ENCODE data around the gene CACNB4.

The CACNB4 gene

DNA sequence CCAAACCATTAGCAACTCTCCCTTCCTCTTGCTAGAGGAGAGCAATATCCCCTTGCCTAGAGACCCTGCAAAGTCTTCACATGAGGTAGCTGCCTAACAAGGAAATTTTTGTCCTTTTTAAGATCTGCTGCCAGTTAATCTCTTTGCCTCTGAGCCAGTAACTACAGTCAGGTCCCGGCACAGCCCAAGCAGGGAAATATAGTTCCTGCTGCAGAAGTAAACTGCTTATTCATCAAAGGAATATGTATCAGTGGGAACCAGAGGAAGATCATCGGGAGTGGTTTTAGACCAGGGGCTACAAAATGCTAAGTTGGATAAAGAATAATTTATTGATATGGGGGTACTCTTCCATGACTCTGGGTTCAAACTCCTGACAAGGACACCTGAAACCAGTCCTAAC lies 30.6 kb downstream of the CACNB4 start:
- H3K27ac ChIP-seq, result no peak overlapping the region
- no peaks in the 10 kb centered on the region for H3K27me3 ChIP-seq
- H3K36me3 ChIP-seq, result no peaks in the 10 kb centered on the region
- no peaks in the 10 kb centered on the region for H3K9me3 ChIP-seq
- no peak overlapping the region for H3K4me3 ChIP-seq (ENCODE audit: low read depth in 1 of 2, low read length in 1 of 2)
- peaks cover 0 to 8% of the 10 kb centered on the region in 2 experiments for H3K4me1 ChIP-seq (ENCODE audit: control insufficient read depth in 1 of 2, insufficient read depth in 1 of 2, low read depth in 1 of 2, low read length in 1 of 2)
- TF ChIP-seq, protein P1, sequence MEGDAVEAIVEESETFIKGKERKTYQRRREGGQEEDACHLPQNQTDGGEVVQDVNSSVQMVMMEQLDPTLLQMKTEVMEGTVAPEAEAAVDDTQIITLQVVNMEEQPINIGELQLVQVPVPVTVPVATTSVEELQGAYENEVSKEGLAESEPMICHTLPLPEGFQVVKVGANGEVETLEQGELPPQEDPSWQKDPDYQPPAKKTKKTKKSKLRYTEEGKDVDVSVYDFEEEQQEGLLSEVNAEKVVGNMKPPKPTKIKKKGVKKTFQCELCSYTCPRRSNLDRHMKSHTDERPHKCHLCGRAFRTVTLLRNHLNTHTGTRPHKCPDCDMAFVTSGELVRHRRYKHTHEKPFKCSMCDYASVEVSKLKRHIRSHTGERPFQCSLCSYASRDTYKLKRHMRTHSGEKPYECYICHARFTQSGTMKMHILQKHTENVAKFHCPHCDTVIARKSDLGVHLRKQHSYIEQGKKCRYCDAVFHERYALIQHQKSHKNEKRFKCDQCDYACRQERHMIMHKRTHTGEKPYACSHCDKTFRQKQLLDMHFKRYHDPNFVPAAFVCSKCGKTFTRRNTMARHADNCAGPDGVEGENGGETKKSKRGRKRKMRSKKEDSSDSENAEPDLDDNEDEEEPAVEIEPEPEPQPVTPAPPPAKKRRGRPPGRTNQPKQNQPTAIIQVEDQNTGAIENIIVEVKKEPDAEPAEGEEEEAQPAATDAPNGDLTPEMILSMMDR (IDR thresholded peaks at IDR 0.05), result no peak

GRCh38 chr2:152067823-152068222 lies 31.0 kb downstream of the CACNB4 start:
- Histone ChIP-seq H3K27ac (no peak overlapping the region), H3K9me3 (no peaks in the 10 kb centered on the region), H3K4me3 (ENCODE audit: low read depth in 1 of 2, low read length in 1 of 2) (no peak overlapping the region), H3K27me3 (no peaks in the 10 kb centered on the region), H3K4me1 (ENCODE audit: control insufficient read depth in 1 of 2, insufficient read depth in 1 of 2, low read depth in 1 of 2, low read length in 1 of 2) (peaks cover under 1 to 12% of the 10 kb centered on the region in 2 experiments), H3K36me3 (no peaks in the 10 kb centered on the region)
- TF ChIP-seq, protein P1 (IDR thresholded peaks at IDR 0.05), result no peak

DNA sequence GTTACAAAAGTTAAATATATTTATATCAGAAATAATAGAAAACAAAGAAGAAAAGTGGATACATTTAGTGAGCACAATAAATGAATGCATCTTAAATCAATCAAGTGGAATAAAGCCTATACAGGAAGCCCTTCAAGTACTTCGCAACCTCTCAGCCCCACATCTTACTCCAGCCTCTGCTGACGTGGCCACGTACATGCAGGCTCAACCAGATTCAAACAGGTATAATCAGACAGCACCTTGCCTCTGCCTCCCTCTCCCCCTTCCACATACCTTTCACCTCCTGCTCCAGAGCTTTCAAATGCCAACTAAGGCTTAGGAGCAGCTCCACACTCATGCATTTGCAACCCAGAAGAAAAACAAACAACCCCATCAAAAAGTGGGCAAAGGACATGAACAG lies 32.9 kb downstream of the CACNB4 start:
- Histone ChIP-seq H3K9me3 (no peaks in the 10 kb centered on the region), H3K27me3 (no peaks in the 10 kb centered on the region), H3K36me3 (no peaks in the 10 kb centered on the region), H3K4me1 (ENCODE audit: control insufficient read depth in 1 of 2, insufficient read depth in 1 of 2, low read depth in 1 of 2, low read length in 1 of 2) (peaks cover 6 to 15% of the 10 kb centered on the region in 2 experiments), H3K4me3 (ENCODE audit: low read depth in 1 of 2, low read length in 1 of 2) (no peak overlapping the region), H3K27ac (no peak overlapping the region)
- TF ChIP-seq, protein P1 (IDR thresholded peaks at IDR 0.05), result no peak

GRCh38 chr2:152064001-152064400 lies 34.8 kb downstream of the CACNB4 start:
- TF ChIP-seq, protein P1 (IDR thresholded peaks at IDR 0.05), result no peak
- Histone ChIP-seq H3K27ac (no peak overlapping the region), H3K9me3 (no peaks in the 10 kb centered on the region), H3K36me3 (no peaks in the 10 kb centered on the region), H3K4me3 (ENCODE audit: low read depth in 1 of 2, low read length in 1 of 2) (no peak overlapping the region), H3K27me3 (no peaks in the 10 kb centered on the region), H3K4me1 (ENCODE audit: control insufficient read depth in 1 of 2, insufficient read depth in 1 of 2, low read depth in 1 of 2, low read length in 1 of 2) (peaks cover 6 to 12% of the 10 kb centered on the region in 2 experiments)

GRCh38 chr2:152063325-152063924 lies 35.4 kb downstream of the CACNB4 start:
- no peak overlapping the region for H3K27ac ChIP-seq
- peaks cover 6 to 12% of the 10 kb centered on the region in 2 experiments for H3K4me1 ChIP-seq (ENCODE audit: control insufficient read depth in 1 of 2, insufficient read depth in 1 of 2, low read depth in 1 of 2, low read length in 1 of 2)
- no peaks in the 10 kb centered on the region for H3K36me3 ChIP-seq
- H3K27me3 ChIP-seq, result no peaks in the 10 kb centered on the region
- no peaks in the 10 kb centered on the region for H3K9me3 ChIP-seq
- H3K4me3 ChIP-seq (ENCODE audit: low read depth in 1 of 2, low read length in 1 of 2), result no peak overlapping the region
- TF ChIP-seq, protein P1 (IDR thresholded peaks at IDR 0.05), result no peak

All from neutrophil (primary cell).